ENCODE results near the gene RAB11FIP4.

The RAB11FIP4 gene

GRCh38 chr17:31461227-31461810, 69.8 kb downstream of the RAB11FIP4 start:
- no peak for FAIRE-seq

GRCh38 chr17:31462261-31462660, 70.8 kb downstream of the RAB11FIP4 start:
- no peak for FAIRE-seq

- FAIRE-seq: no peak
These were observed 74.8 kb downstream of the RAB11FIP4 start for GRCh38 chr17:31466096-31466760.

- FAIRE-seq: no peak
These were observed 76.2 kb downstream of the RAB11FIP4 start for GRCh38 chr17:31467502-31468256.

GRCh38 chr17:31469959-31470358, 78.5 kb downstream of the RAB11FIP4 start:
- no peak for FAIRE-seq

GRCh38 chr17:31470592-31470991, 79.1 kb downstream of the RAB11FIP4 start:
- no peak for FAIRE-seq

GRCh38 chr17:31472137-31472536, 80.7 kb downstream of the RAB11FIP4 start:
- no peak for FAIRE-seq

GRCh38 chr17:31475378-31476162, 84.1 kb downstream of the RAB11FIP4 start:
- no peak for FAIRE-seq

GRCh38 chr17:31476525-31477416, 85.3 kb downstream of the RAB11FIP4 start:
- FAIRE-seq: no peak

GRCh38 chr17:31477417-31478055, 86.1 kb downstream of the RAB11FIP4 start:
- FAIRE-seq: no peak

- FAIRE-seq: no peak
These were observed 87.6 kb downstream of the RAB11FIP4 start for GRCh38 chr17:31479062-31479408.

GRCh38 chr17:31479524-31479923, 88.0 kb downstream of the RAB11FIP4 start:
- FAIRE-seq: no peak

GRCh38 chr17:31480067-31480466, 88.6 kb downstream of the RAB11FIP4 start:
- no peak for FAIRE-seq

GRCh38 chr17:31480904-31481782, 89.7 kb downstream of the RAB11FIP4 start:
- no peak for FAIRE-seq

GRCh38 chr17:31481783-31482081, 90.3 kb downstream of the RAB11FIP4 start:
- FAIRE-seq: no peak

- FAIRE-seq: no peak
These were observed 93.3 kb downstream of the RAB11FIP4 start for GRCh38 chr17:31484821-31485220.

GRCh38 chr17:31486351-31487062, 95.0 kb downstream of the RAB11FIP4 start:
- FAIRE-seq: no peak

GRCh38 chr17:31487063-31487647, 95.7 kb downstream of the RAB11FIP4 start:
- FAIRE-seq: no peak

GRCh38 chr17:31487648-31488263, 96.3 kb downstream of the RAB11FIP4 start:
- FAIRE-seq: no peak

All from endometrium (tissue), 2 donors.